GM12878 (cell line): ENCODE results near the gene NRP1. TPM values are rescaled to one million over a fixed set of nuclear protein-coding genes. Genes with fewer than 3 reads are reported as not detected.

Experiments used
- ATAC-seq: fragments of 200-7000 bp; cut with Tn5 transposase; 3 replicates; pipeline ENCODE4 v1.9.1; 2020; ENCODE audit warnings: mild to moderate bottlenecking, moderate library complexity
- BruUV-seq: library from RNA; stranded (reverse); fragments of 400-500 nt; replicated peaks from 2 replicates; lab custom pipeline; 2021; lab: Mats Ljungman, UMichigan
- CTCF ChIA-PET: fragments of 300-600 bp; sonication (Branson Sonifier 250); formaldehyde crosslinking; extraction: SDS; loops from one replicate; lab custom pipeline; 2021; ENCODE audit warnings: inconsistent platforms; lab: Yijun Ruan, JAX
- POLR2A ChIA-PET: fragments of 350-600 bp; formaldehyde crosslinking; extraction: SDS; loops from one replicate; lab custom pipeline; 2021; ENCODE audit warnings: inconsistent platforms; lab: Charles Lee
- RAD21 ChIA-PET: fragments of 300-600 bp; sonication (Branson Sonifier 250); formaldehyde crosslinking; loops from one replicate; lab custom pipeline; 2023; ENCODE audit warnings: antibody characterized with exemption; ENCODE audit not compliant: unreplicated experiment; lab: Charles Lee
- SMC1A ChIA-PET: fragments of 300-600 bp; sonication (Branson Sonifier 250); formaldehyde crosslinking; loops from one replicate; lab custom pipeline; 2023; ENCODE audit not compliant: unreplicated experiment, uncharacterized antibody; lab: Charles Lee
- DNase-seq: peaks from one replicate; pipeline ENCODE4 v3.0.0-alpha.2; 2011; ENCODE audit warnings: low read depth, low spot score
- FAIRE-seq: peaks from 3 replicates; lab custom pipeline; 2011; peaks lifted over from hg19 to GRCh38; lab: Jason Lieb, UNC
- H2AFZ ChIP-seq: 2 replicates; pipeline ENCODE4 v1.6.0; 2011; ENCODE audit warnings: low read depth, low read length, control low read depth; ENCODE audit not compliant: control insufficient read depth
- H3K27ac ChIP-seq: 2 replicates; pipeline ENCODE4 v1.5.1; 2011; ENCODE audit warnings: control low read depth; ENCODE audit not compliant: control insufficient read depth, insufficient read depth
- H3K27me3 ChIP-seq, 2 experiments: replicated peaks in 1 of 2; 2 replicates each; pipeline versions ENCODE4 v1.6.0 to v1.6.1; 2011; ENCODE audit warnings: low read length in 1 of 2; ENCODE audit not compliant: control insufficient read depth in 2 of 2, insufficient read depth in 2 of 2
- H3K36me3 ChIP-seq, 2 experiments: 2 replicates each; pipeline ENCODE4 v1.5.1; 2011; ENCODE audit warnings: low read length in 1 of 2; ENCODE audit not compliant: control insufficient read depth in 2 of 2, insufficient read depth in 2 of 2
- H3K4me1 ChIP-seq: 2 replicates; pipeline ENCODE4 v1.6.1; 2011; ENCODE audit warnings: mild to moderate bottlenecking, low read length, moderate library complexity, mixed read lengths; ENCODE audit not compliant: control insufficient read depth, insufficient read depth
- H3K4me2 ChIP-seq: 2 replicates; pipeline ENCODE4 v1.6.0; 2011; ENCODE audit warnings: control low read depth; ENCODE audit not compliant: control insufficient read depth, insufficient read depth
- H3K4me3 ChIP-seq: fragments of 200-600 bp; sonication (generic); 2 replicates; pipeline ENCODE4 v1.5.1; 2016
- H3K79me2 ChIP-seq: 2 replicates; pipeline ENCODE4 v1.6.0; 2011; ENCODE audit warnings: low read length; ENCODE audit not compliant: control insufficient read depth, insufficient read depth
- H3K9ac ChIP-seq: 2 replicates; pipeline ENCODE4 v1.8.0; 2011; ENCODE audit warnings: low read length, control low read depth, mixed read lengths; ENCODE audit not compliant: control insufficient read depth, insufficient read depth
- H3K9me3 ChIP-seq: replicated peaks from 3 replicates; pipeline ENCODE4 v1.5.1; 2011; ENCODE audit warnings: mild to moderate bottlenecking, low read length; ENCODE audit not compliant: control insufficient read depth, insufficient read depth
- H4K20me1 ChIP-seq: 2 replicates; pipeline ENCODE4 v1.6.0; 2011; ENCODE audit not compliant: control insufficient read depth, insufficient read depth
- DPF2 ChIP-seq: fragments of 450-650 bp; IDR thresholded peaks from 2 replicates; pipeline ENCODE4 v1.6.1; 2017; ENCODE audit warnings: mild to moderate bottlenecking
- ESRRA ChIP-seq: IDR thresholded peaks from 2 replicates; pipeline ENCODE4 v1.6.1; 2012; ENCODE audit warnings: mild to moderate bottlenecking, low read length, improper control_type of control experiment
- LARP7 ChIP-seq: fragments of 450-650 bp; IDR thresholded peaks from 2 replicates; pipeline ENCODE4 v1.6.1; 2017; ENCODE audit warnings: mild to moderate bottlenecking
- MTA3 ChIP-seq: IDR thresholded peaks from 2 replicates; pipeline ENCODE4 v1.6.1; 2012; ENCODE audit warnings: low read length, inconsistent platforms, borderline replicate concordance
- NR2C1 ChIP-seq: fragments of 450-650 bp; IDR thresholded peaks from 2 replicates; pipeline ENCODE4 v1.6.1; 2017; ENCODE audit warnings: antibody characterized with exemption, mild to moderate bottlenecking, moderate library complexity
- NR2F1 ChIP-seq: fragments of 450-650 bp; conservative IDR thresholded peaks from 2 replicates; pipeline ENCODE4 v1.6.1; 2017; ENCODE audit warnings: mild to moderate bottlenecking
- POLR2AphosphoS5 ChIP-seq: IDR thresholded peaks from 2 replicates; pipeline ENCODE4 v1.6.1; 2011; ENCODE audit warnings: mild to moderate bottlenecking, low read length, inconsistent platforms
- POU2F2 ChIP-seq: IDR thresholded peaks from 3 replicates; pipeline ENCODE4 v1.6.1; 2011; ENCODE audit warnings: low read depth, mild to moderate bottlenecking, low read length, borderline replicate concordance
- RUNX3 ChIP-seq: IDR thresholded peaks from 2 replicates; pipeline ENCODE4 v1.6.1; 2012; ENCODE audit warnings: low read length, inconsistent platforms
- WRNIP1 ChIP-seq: IDR thresholded peaks from 2 replicates; pipeline ENCODE4 v1.6.1; 2011; ENCODE audit warnings: low read depth, low read length, improper control_type of control experiment, borderline replicate concordance
- YBX1 ChIP-seq: fragments of 450-650 bp; IDR thresholded peaks from 2 replicates; pipeline ENCODE4 v1.6.1; 2016; ENCODE audit warnings: antibody characterized with exemption
- ZNF217 ChIP-seq: fragments of 450-650 bp; IDR thresholded peaks from 2 replicates; pipeline ENCODE4 v1.6.1; 2017; ENCODE audit warnings: antibody characterized with exemption, mild to moderate bottlenecking
- WGBS: methylation state at CpG from one replicate; pipeline ENCODE4 v1.1.6; 2016; ENCODE audit warnings: low lambda C conversion rate; ENCODE audit not compliant: insufficient replicate concordance, insufficient coverage; ENCODE audit errors: missing lambda C conversion rate; 5-methylcytosine and 5-hydroxymethylcytosine counted together
- in situ Hi-C: fragments of 300-500 bp; cut with MboI; formaldehyde crosslinking; loops from 9 replicates; pipeline ENCODE4 v1.14.3; 2018; ENCODE audit warnings: mixed read lengths
- intact Hi-C: fragments of 100-400 bp; cut with micrococcal nuclease; formaldehyde crosslinking; loops from one replicate; pipeline ENCODE4 v1.14.2; 2022; ENCODE audit not compliant: unreplicated experiment
- polyA plus RNA-seq, 11 experiments: library from polyadenylated mRNA; depleted of rRNA in 4 of 11; unstranded in 6 of 11; stranded (reverse) in 5 of 11; fragments of >200 nt; fragmentation: Nextera tagmentation in 4 of 11; fragmentation: Illumina TruSeq in 1 of 11; extraction: Ambion mirVana in 4 of 11; extraction: Trizol in 1 of 11; gene quantifications; 1 replicate in 1 of 11; 2 replicates in 10 of 11; pipeline versions ENCODE4 v1.2.1 to v1.2.3, GENCODE V29; 2011 to 2016; ENCODE audit warnings: inconsistent platforms in 2 of 11, missing spikeins in 2 of 11, low read depth in 1 of 11
- total RNA-seq, 4 experiments: library from RNA; depleted of rRNA in 3 of 4; stranded (reverse); fragments of >200 nt in 3 of 4; fragmentation: Illumina TruSeq in 1 of 4; extraction: Trizol in 1 of 4; gene quantifications; 2 replicates each; pipeline versions ENCODE4 v1.2.1 to v1.2.3, GENCODE V29; 2013 to 2021
- TF ChIP-seq, protein P1 (sequence below): IDR thresholded peaks from 2 replicates; pipeline ENCODE4 v1.6.1; 2011; ENCODE audit warnings: borderline replicate concordance, low read depth, mild to moderate bottlenecking, moderate library complexity, low read length; ENCODE audit not compliant: insufficient read depth, poor library complexity, severe bottlenecking
- TF ChIP-seq, protein P2 (sequence below): IDR thresholded peaks from 2 replicates; pipeline ENCODE4 v1.6.1; 2011; ENCODE audit warnings: borderline replicate concordance, low read depth, mild to moderate bottlenecking, moderate library complexity, mixed read lengths, low read length; ENCODE audit not compliant: insufficient read depth; ENCODE audit errors: extremely low read length
- TF ChIP-seq, protein P3 (sequence below): fragments of 450-650 bp; IDR thresholded peaks from 2 replicates; pipeline ENCODE4 v1.6.1; 2016; ENCODE audit warnings: mild to moderate bottlenecking

NRP1 gene
- total and polyA plus RNA-seq, 10 of the 15 experiments (the other 5 are each of a cell fraction or from before 2014, with no cell fraction given): 0.11 to 12.1 (median 0.52) TPM

- no peak for FAIRE-seq
- no peaks in the 10 kb centered on the region for H3K79me2 ChIP-seq
- no peak overlapping the region for H3K4me3 ChIP-seq
- no peaks in the 10 kb centered on the region for H3K36me3 ChIP-seq
- TF ChIP-seq LARP7: no peak
- no peak for TF ChIP-seq POU2F2
- no peak for TF ChIP-seq ESRRA
- no peak for TF ChIP-seq WRNIP1
- no peak for TF ChIP-seq NR2F1
- TF ChIP-seq ZNF217: no peak
- no peak for TF ChIP-seq MTA3
- TF ChIP-seq, protein P1, sequence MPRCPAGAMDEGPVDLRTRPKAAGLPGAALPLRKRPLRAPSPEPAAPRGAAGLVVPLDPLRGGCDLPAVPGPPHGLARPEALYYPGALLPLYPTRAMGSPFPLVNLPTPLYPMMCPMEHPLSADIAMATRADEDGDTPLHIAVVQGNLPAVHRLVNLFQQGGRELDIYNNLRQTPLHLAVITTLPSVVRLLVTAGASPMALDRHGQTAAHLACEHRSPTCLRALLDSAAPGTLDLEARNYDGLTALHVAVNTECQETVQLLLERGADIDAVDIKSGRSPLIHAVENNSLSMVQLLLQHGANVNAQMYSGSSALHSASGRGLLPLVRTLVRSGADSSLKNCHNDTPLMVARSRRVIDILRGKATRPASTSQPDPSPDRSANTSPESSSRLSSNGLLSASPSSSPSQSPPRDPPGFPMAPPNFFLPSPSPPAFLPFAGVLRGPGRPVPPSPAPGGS: no peak
- TF ChIP-seq NR2C1: no peak
- no peak for TF ChIP-seq RUNX3
- TF ChIP-seq, protein P2, sequence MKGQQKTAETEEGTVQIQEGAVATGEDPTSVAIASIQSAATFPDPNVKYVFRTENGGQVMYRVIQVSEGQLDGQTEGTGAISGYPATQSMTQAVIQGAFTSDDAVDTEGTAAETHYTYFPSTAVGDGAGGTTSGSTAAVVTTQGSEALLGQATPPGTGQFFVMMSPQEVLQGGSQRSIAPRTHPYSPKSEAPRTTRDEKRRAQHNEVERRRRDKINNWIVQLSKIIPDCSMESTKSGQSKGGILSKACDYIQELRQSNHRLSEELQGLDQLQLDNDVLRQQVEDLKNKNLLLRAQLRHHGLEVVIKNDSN: no peak
- TF ChIP-seq YBX1: no peak
- TF ChIP-seq, protein P3, sequence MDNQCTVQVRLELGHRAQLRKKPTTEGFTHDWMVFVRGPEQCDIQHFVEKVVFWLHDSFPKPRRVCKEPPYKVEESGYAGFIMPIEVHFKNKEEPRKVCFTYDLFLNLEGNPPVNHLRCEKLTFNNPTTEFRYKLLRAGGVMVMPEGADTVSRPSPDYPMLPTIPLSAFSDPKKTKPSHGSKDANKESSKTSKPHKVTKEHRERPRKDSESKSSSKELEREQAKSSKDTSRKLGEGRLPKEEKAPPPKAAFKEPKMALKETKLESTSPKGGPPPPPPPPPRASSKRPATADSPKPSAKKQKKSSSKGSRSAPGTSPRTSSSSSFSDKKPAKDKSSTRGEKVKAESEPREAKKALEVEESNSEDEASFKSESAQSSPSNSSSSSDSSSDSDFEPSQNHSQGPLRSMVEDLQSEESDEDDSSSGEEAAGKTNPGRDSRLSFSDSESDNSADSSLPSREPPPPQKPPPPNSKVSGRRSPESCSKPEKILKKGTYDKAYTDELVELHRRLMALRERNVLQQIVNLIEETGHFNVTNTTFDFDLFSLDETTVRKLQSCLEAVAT: no peak
- TF ChIP-seq DPF2: no peak
- TF ChIP-seq POLR2AphosphoS5: no peak
- TF ChIP-seq, all 136 proteins: peak for 0
- Histone ChIP-seq H3K27ac (no peak overlapping the region), H4K20me1 (no peaks in the 10 kb centered on the region), H3K9ac (no peak overlapping the region), H3K4me2 (no peak overlapping the region), H3K9me3 (no peaks in the 10 kb centered on the region; the same call in 2 of the 3 replicates), H2AFZ (no peak overlapping the region), H3K27me3 (no peaks in the 10 kb centered on the region), H3K4me1 (no peaks in the 10 kb centered on the region)
- no TSS peak for BruUV-seq
- ATAC-seq (no peak; the same call in 2 of the 3 replicates), DNase-seq (no peak)
- ChIA-PET CTCF (interaction anchor here (1.5 kb wide), 1 partner anchor 19 kb away, joined by 8 read pairs; no protein-coding TSS in a partner anchor), SMC1A (interaction anchor here (2.5 kb wide), 1 partner anchor 19 kb away, joined by 8 read pairs; no protein-coding TSS in a partner anchor), POLR2A (no interaction called here), RAD21 (interaction anchor here (1.9 kb wide), 1 partner anchor 19 kb away, joined by 6 read pairs; no protein-coding TSS in a partner anchor)
- intact Hi-C loops (no loop called here), in situ Hi-C loops (no loop called here)
- WGBS: 13% methylated on average over 4 of the region's 4 CpGs
Observed at GRCh38 chr10:33212061-33212748, 122.3 kb downstream of the NRP1 start.
